ENCODE data around the gene CD101. TPM values are rescaled to one million over a fixed set of nuclear protein-coding genes. Genes with fewer than 3 reads are reported as not detected.

CD101 gene
- total RNA-seq, 3 donors from 2014 or later = 0.65 to 1.2 (median 1.2) TPM

DNA sequence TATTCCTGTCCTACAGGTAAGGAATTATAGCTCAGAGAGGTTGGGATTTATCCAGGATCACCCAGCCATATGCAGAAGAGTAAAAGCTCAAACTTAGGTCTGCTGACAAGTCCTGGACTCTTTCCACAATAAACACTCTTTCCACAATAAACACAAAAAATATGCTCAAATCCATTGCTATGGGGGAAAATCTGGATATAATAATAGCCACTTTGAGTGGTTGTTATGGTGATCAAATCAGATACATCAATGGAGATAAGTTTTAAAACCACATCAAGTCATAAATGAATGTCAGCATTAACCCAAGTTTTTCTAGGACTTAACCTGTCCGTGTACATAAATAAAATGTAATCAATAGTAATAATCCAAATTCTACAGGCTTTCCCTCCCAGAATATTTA, 36.2 kb downstream of the CD101 start:
- no peaks in the 10 kb centered on the region for H3K9me3 Mint-ChIP-seq
- DNase-seq (no peak), ATAC-seq (no peak)
- H3K36me3 Mint-ChIP-seq (ENCODE audit: insufficient read depth) = peaks cover 4% of the 10 kb centered on the region
- no peak overlapping the region for H3K4me3 Mint-ChIP-seq
- no peaks in the 10 kb centered on the region for H3K27me3 Mint-ChIP-seq (ENCODE audit: low read depth)
- H3K4me1 Mint-ChIP-seq (ENCODE audit: low read depth) = peaks cover 4% of the 10 kb centered on the region

DNA sequence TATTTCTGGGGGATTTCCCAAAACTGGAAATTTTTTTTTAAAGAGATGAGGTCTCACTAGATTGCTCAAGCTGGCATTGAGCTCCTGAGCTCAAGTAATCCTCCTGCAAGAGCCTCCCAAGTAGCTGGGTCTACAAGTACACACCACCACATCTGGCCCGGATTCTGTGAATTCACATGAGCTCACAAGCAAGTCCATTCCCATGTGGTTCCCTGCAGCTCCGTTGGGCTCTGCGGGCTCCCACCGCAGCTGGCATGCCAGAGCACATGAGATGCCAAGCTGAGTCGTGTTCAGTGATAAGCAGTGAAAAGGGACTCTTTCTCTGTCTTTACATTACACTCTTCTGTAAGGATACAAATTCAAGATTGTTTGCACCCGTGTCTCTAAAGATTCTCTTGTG, 36.7 kb downstream of the CD101 start:
- ATAC-seq (no peak), DNase-seq (no peak)
- Mint-ChIP-seq H3K4me3 (no peak overlapping the region), H3K36me3 (ENCODE audit: insufficient read depth) (peaks cover 4% of the 10 kb centered on the region), H3K4me1 (ENCODE audit: low read depth) (peaks cover 1% of the 10 kb centered on the region), H3K9me3 (peaks cover 2% of the 10 kb centered on the region), H3K27me3 (ENCODE audit: low read depth) (no peaks in the 10 kb centered on the region)

GRCh38 chr1:117044217-117044616, 42.7 kb downstream of the CD101 start:
- DNase-seq (no peak), ATAC-seq (no peak)
- Mint-ChIP-seq H3K9me3 (peaks cover 6% of the 10 kb centered on the region), H3K27me3 (ENCODE audit: low read depth) (no peaks in the 10 kb centered on the region), H3K4me3 (no peak overlapping the region), H3K4me1 (ENCODE audit: low read depth) (peaks cover 20% of the 10 kb centered on the region), H3K36me3 (ENCODE audit: insufficient read depth) (peaks cover 4% of the 10 kb centered on the region)

DNA sequence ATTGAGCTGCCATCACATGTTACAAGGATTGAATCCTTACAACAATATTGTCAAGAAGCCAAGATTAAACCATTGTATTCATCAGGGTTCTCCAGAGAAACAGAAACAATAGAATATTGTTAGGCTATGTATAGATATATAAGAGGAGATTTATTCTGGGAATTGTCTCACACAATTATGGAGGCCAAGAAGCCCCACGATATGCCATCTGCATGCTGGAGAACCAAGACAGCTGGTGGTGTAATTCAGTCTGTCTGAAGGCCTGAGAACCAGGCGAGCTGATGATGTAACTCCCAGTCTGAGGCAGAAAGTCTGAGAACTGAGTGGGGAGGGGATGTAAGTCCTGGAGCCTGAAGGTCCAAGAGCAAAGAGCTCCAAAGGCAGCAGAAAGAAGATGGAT, 44.1 kb downstream of the CD101 start:
- no peak overlapping the region for H3K4me3 Mint-ChIP-seq
- no peaks in the 10 kb centered on the region for H3K27me3 Mint-ChIP-seq (ENCODE audit: low read depth)
- H3K36me3 Mint-ChIP-seq (ENCODE audit: insufficient read depth) = peaks cover 2% of the 10 kb centered on the region
- H3K9me3 Mint-ChIP-seq = peaks cover 6% of the 10 kb centered on the region
- peaks cover 33% of the 10 kb centered on the region for H3K4me1 Mint-ChIP-seq (ENCODE audit: low read depth)
- no peak for DNase-seq
- no peak for ATAC-seq

GRCh38 chr1:117046781-117047180, 45.2 kb downstream of the CD101 start:
- peaks cover 45% of the 10 kb centered on the region for H3K4me1 Mint-ChIP-seq (ENCODE audit: low read depth)
- no peak for ATAC-seq
- no peaks in the 10 kb centered on the region for H3K27me3 Mint-ChIP-seq (ENCODE audit: low read depth)
- H3K36me3 Mint-ChIP-seq (ENCODE audit: insufficient read depth) = no peaks in the 10 kb centered on the region
- DNase-seq = no peak
- peaks cover 6% of the 10 kb centered on the region for H3K9me3 Mint-ChIP-seq
- no peak overlapping the region for H3K4me3 Mint-ChIP-seq

DNA sequence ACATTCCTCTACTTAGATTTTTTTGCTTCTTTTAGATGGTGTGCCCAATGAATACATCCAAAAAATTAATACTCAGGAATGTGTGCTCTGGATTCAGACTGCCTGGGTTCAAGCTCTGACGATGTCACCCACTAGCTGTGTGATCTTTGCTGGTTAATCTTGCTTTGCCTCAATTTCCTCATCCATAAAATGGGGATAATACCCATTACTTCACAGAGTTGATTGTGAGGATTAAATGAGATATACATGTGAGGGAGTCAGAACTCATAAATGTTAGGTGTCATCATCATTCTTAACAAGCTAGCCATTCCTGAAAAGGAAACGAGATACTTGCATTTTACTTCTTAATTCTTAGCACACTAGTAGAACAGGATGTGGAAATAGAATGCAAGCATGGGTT, 45.7 kb downstream of the CD101 start:
- peaks cover 6% of the 10 kb centered on the region for H3K9me3 Mint-ChIP-seq

DNA sequence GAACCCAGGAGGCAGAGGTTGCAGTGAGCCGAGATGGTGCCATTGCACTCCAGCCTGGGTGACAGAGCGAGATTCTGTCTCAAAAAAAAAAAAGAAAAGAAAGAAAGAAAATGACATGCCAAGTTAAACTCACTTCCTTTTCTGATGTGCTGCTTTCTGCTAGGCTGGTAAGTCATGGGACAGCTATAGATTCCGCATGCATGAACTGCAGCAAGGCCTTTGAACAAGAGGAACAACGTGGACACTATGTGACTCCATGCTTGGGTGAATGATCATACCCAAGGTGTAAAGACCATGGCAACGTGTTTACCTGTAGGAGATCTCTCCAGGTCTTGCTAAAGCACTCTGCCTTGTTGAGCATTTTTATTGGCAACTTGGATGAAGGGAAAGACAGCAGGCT, 48.3 kb downstream of the CD101 start:
- H3K4me3 Mint-ChIP-seq = no peak overlapping the region
- DNase-seq (no peak), ATAC-seq (no peak)
- H3K4me1 Mint-ChIP-seq (ENCODE audit: low read depth) = peaks cover 53% of the 10 kb centered on the region
- H3K9me3 Mint-ChIP-seq = no peaks in the 10 kb centered on the region
- H3K27me3 Mint-ChIP-seq (ENCODE audit: low read depth) = no peaks in the 10 kb centered on the region
- H3K36me3 Mint-ChIP-seq (ENCODE audit: insufficient read depth) = peaks cover 2% of the 10 kb centered on the region

More for the DNA sequence above, 45.7 kb downstream of the CD101 start:
- Mint-ChIP-seq H3K4me3 (no peak overlapping the region), H3K4me1 (ENCODE audit: low read depth) (peaks cover 49% of the 10 kb centered on the region), H3K27me3 (ENCODE audit: low read depth) (no peaks in the 10 kb centered on the region), H3K36me3 (ENCODE audit: insufficient read depth) (peaks cover under 1% of the 10 kb centered on the region)
- no peak for DNase-seq
- ATAC-seq = no peak

- ATAC-seq (peak; percentile 56 to 59), DNase-seq (peak; percentile 11)
- H3K4me3 Mint-ChIP-seq = peak overlapping the region; percentile 75
- no peaks in the 10 kb centered on the region for H3K9me3 Mint-ChIP-seq
- no peaks in the 10 kb centered on the region for H3K27me3 Mint-ChIP-seq (ENCODE audit: low read depth)
- H3K36me3 Mint-ChIP-seq (ENCODE audit: insufficient read depth) = peaks cover 2% of the 10 kb centered on the region
- H3K4me1 Mint-ChIP-seq (ENCODE audit: low read depth) = peaks cover 57% of the 10 kb centered on the region
Observed at GRCh38 chr1:117051224-117052064, 49.9 kb downstream of the CD101 start.

GRCh38 chr1:117054068-117054467, 52.5 kb downstream of the CD101 start:
- Mint-ChIP-seq H3K4me3 (no peak overlapping the region), H3K36me3 (ENCODE audit: insufficient read depth) (peaks cover 2% of the 10 kb centered on the region), H3K9me3 (no peaks in the 10 kb centered on the region), H3K4me1 (ENCODE audit: low read depth) (peaks cover 49% of the 10 kb centered on the region), H3K27me3 (ENCODE audit: low read depth) (no peaks in the 10 kb centered on the region)
- DNase-seq (no peak), ATAC-seq (no peak)

- no peak for DNase-seq
- ATAC-seq = no peak
- Mint-ChIP-seq H3K36me3 (ENCODE audit: insufficient read depth) (peaks cover 12% of the 10 kb centered on the region), H3K9me3 (no peaks in the 10 kb centered on the region), H3K4me1 (ENCODE audit: low read depth) (peaks cover 42% of the 10 kb centered on the region), H3K27me3 (ENCODE audit: low read depth) (no peaks in the 10 kb centered on the region), H3K4me3 (no peak overlapping the region)
Observed at GRCh38 chr1:117058810-117059209, 57.2 kb downstream of the CD101 start.

DNA sequence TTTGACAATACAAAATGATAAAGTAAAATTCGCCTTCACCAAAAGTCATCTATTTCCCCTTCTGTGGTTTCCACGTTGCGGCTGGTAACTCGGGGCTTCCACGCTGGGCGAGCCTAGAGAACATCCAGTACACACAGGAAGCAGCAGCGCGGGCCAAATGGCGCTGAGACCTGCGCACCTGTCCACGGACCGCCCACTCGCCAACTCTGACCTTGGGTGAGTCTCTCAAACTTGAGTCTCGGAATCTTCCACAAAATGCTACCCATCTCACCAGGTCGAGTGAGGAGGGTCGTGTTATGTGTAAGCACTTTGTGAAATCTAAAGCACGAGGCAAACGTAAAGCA, 57.7 kb downstream of the CD101 start:
- Mint-ChIP-seq H3K27me3 (ENCODE audit: low read depth) (no peaks in the 10 kb centered on the region), H3K9me3 (no peaks in the 10 kb centered on the region), H3K4me3 (no peak overlapping the region), H3K4me1 (ENCODE audit: low read depth) (peaks cover 45% of the 10 kb centered on the region), H3K36me3 (ENCODE audit: insufficient read depth) (peaks cover 15% of the 10 kb centered on the region)
- DNase-seq (peak; percentile 50), ATAC-seq (peak; percentile 9 to 21)

GRCh38 chr1:117059678-117060440, 58.3 kb downstream of the CD101 start, which contains the start of gene TTF2:
Gene TTF2, plus strand, starts transcription at chr1:117060326. Its CDS starts 21 bp downstream, at chr1:117060347.
- no peaks in the 10 kb centered on the region for H3K9me3 Mint-ChIP-seq
- H3K27me3 Mint-ChIP-seq (ENCODE audit: low read depth) = no peaks in the 10 kb centered on the region
- ATAC-seq (peak; percentile 91 to 93), DNase-seq (peak; percentile 88)
- H3K4me3 Mint-ChIP-seq = no peak within 1 kb of the TSS
- peaks cover 45% of the 10 kb centered on the region for H3K4me1 Mint-ChIP-seq (ENCODE audit: low read depth)
- peaks cover 17% of the 10 kb centered on the region for H3K36me3 Mint-ChIP-seq (ENCODE audit: insufficient read depth)

GRCh38 chr1:117060441-117061317, 59.1 kb downstream of the CD101 start:
- H3K27me3 Mint-ChIP-seq (ENCODE audit: low read depth) = no peaks in the 10 kb centered on the region
- peaks cover 41% of the 10 kb centered on the region for H3K4me1 Mint-ChIP-seq (ENCODE audit: low read depth)
- no peak for DNase-seq
- H3K9me3 Mint-ChIP-seq = no peaks in the 10 kb centered on the region
- no peak overlapping the region for H3K4me3 Mint-ChIP-seq
- peak; percentile 2 to 3 for ATAC-seq
- peaks cover 23% of the 10 kb centered on the region for H3K36me3 Mint-ChIP-seq (ENCODE audit: insufficient read depth)

DNA sequence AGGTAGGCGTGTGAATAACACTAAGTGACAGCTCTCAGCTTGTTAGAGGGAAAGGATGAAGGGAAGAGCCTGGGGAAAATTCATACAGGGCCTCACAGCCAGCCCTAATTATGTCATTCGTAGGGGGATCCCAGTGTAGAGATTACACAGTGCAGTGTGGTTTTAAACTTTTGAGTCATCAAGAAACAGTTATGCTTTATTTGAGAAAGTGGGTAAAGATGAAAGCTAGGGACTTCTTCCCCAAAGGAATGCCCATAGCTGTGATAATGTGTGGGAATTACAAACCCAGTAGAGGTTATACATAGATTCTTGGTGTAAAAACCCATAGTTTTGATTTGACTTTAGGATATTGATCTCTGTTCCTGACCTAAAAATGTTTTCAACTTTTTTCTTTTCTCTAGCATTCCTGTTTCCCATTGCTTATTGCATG, 60.4 kb downstream of the CD101 start:
- H3K4me3 Mint-ChIP-seq = no peak overlapping the region
- peaks cover 41% of the 10 kb centered on the region for H3K4me1 Mint-ChIP-seq (ENCODE audit: low read depth)
- DNase-seq (peak; percentile 9), ATAC-seq (peak; percentile 35 to 36)
- no peaks in the 10 kb centered on the region for H3K27me3 Mint-ChIP-seq (ENCODE audit: low read depth)
- no peaks in the 10 kb centered on the region for H3K9me3 Mint-ChIP-seq
- peaks cover 29% of the 10 kb centered on the region for H3K36me3 Mint-ChIP-seq (ENCODE audit: insufficient read depth)
